Left lobe of liver (tissue), 2 donors: Measurements from ENCODE around the gene VPS35. TPM values are rescaled to one million over a fixed set of nuclear protein-coding genes. Genes with fewer than 3 reads are reported as not detected.
A peak's percentile ranks its signal among the peaks of the same experiment; 100 is the strongest.
"Not testable (repeated sequence)": the region's sequence is repeated elsewhere in the genome, so short reads cannot be mapped to it uniquely, and the experiment has no call there.

Experiments used
- ATAC-seq: fragments of 200-7000 bp; cut with Tn5 transposase; one replicate; pipeline ENCODE4 v1.9.1; 2020; ENCODE audit warnings: mild to moderate bottlenecking, moderate library complexity
- DNase-seq: peaks from one replicate; pipeline ENCODE4 v3.0.0-alpha.2; 2020; ENCODE audit warnings: low spot score
- total RNA-seq: library from RNA; stranded (reverse); gene quantifications from one replicate; pipeline ENCODE4 v1.2.1, GENCODE V29; 2021
- donor health status: DM: no; HTN: no; CAD: no; lungs with moderate emphysema.
- donor health status: DM: no; HTN: yes; CAD: no.

Gene VPS35
- total RNA-seq, 1 donor from 2014 or later: 25.4 TPM

- DNase-seq: no peak
- ATAC-seq: no peak
Measured at GRCh38 chr16:46713634-46714033, 24.7 kb upstream of the VPS35 start.

DNA sequence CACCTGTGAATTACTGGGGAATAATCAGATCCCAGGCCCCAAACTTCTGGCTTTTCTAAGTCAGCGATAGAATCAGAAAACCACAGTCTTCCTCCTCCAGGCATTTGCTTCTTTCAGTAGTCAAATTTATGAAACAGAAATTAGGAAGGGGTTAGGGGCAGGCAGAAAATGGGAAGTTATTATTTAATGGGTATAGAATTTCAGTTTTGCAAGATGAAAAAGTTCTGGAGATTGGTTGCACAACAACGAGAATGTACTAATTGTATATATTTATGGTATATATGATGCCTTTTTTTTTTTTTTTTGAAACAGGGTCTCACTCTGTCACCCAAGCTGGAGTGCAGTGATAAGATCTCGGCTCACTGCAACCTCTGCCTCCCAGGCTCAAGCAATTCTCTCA is 23.9 kb upstream of the VPS35 start:
- DNase-seq (no peak), ATAC-seq (no peak)

- peak; percentile 98 for ATAC-seq
- peak; percentile 71 for DNase-seq
Measured at GRCh38 chr16:46711106-46712058, 22.4 kb upstream of the VPS35 start.

DNA sequence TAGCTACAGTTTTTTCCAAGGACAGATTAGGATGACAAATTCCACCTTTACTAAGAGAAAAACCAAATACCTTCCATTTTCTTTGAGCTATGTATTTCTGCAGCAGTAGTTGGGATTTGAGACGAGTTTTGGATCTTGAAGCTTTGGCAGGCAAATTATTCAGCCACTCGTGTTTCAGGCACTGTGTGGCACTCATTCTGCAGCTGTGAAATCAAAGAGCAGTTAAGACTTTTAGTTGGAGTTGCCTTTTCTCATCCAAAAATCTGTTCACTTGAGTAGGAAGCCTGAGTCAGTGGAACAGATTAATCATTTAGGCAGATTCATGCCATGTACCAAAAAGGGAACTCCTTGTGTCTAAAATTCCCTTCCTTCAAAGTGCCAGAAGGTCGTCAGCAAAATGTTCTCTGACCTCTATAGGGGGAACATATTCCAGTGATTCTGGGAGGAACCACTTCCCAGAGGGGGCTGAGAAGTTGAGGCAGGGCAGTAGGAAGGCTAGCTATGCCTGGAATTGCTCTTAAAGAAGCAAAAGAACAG is 20.6 kb upstream of the VPS35 start:
- ATAC-seq (no peak), DNase-seq (no peak)

DNA sequence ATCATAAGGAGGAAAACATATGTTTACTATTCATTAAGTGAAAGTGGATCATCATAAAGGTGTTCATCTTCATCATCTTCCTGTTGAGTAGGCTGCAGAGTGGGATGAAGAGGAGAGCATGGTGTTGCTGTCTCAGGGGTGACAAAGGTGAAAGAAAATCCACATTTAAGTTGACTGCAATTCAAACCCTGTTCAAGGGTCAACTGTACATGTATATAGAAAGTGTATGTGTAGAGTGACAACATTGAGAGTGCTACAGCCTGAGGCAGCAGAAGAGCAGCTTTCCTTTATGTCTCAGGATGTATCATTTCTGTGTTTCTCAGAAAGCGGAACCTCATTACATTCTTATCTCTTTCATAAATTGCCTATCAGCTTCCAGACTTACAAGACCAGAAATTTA is 17.7 kb upstream of the VPS35 start:
- ATAC-seq: no peak

GRCh38 chr16:46702030-46702429 is 13.1 kb upstream of the VPS35 start:
- ATAC-seq (no peak), DNase-seq (no peak)

More for the DNA sequence above, 17.7 kb upstream of the VPS35 start:
- no peak for DNase-seq

GRCh38 chr16:46701615-46702014 is 12.6 kb upstream of the VPS35 start:
- DNase-seq (no peak), ATAC-seq (no peak)

DNA sequence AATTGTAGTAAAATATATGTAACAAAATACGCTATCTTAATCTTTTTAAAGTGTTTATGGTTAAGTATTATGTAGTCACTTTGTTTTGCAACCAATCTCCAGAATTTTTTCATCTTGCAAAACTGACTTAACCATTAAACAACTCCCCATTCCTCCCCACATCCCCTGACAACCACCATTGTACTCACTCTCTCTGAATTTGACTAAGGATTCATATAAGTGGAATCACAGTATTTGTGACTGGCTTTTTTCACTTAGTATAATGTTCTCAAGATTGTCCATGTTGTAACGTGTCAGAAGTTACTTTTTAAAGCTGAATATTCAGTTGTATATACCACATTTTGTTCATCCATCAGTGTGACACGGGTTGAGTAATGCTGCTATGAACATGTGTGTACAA is 11.1 kb upstream of the VPS35 start:
- DNase-seq: no peak

GRCh38 chr16:46696957-46697356 is 8.0 kb upstream of the VPS35 start:
- no peak for DNase-seq
- ATAC-seq: no peak

More for the DNA sequence above, 11.1 kb upstream of the VPS35 start:
- ATAC-seq: no peak

GRCh38 chr16:46695937-46696336 is 7.0 kb upstream of the VPS35 start:
- no peak for DNase-seq
- ATAC-seq: no peak

DNA sequence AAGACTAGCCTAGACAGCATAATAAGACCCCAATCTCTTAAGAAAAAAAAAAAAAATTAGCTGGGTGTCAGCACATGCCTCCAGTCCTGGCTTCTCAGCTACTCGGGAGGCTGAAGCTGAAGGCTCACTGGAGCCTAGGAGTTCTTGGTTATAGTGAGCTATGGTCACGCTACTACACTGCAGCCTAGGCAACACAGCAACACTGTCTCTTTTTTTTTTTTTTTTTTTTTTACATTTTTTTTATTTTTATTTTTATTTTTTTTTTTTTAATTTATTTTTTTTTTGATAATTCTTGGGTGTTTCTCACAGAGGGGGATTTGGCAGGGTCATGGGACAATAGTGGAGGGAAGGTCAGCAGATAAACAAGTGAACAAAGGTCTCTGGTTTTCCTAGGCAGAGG is 4.6 kb upstream of the VPS35 start:
- ATAC-seq: no peak
- no peak for DNase-seq

DNA sequence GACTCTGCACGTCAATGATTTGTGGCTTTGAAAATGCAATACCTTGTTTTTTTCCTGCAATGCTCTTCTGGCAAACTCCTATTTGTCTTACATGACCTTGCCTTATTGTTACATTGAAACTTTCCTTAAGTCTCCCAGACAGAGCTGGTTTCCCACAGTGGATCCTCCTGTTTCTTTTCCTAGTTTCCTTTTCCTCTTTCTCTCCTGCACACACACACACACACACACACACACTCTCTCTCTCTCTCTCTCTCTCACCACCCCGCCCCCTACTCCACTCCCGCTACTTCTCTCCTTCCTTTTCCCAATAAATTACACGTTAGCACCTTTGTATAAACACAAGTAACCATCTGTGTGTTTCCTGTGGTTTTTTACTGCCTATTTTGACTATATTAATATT is 2.7 kb upstream of the VPS35 start:
- DNase-seq (no peak), ATAC-seq (no peak)

- ATAC-seq (no peak), DNase-seq (no peak)
Measured at GRCh38 chr16:46690281-46691178, 1.6 kb upstream of the VPS35 start.

GRCh38 chr16:46689365-46690280 is 645 bp upstream of the VPS35 start, which contains the start of gene ORC6:
Gene ORC6 (plus strand): TSS chr16:46689659. CDS start chr16:46689706, 47 bp downstream.
- DNase-seq (peak; percentile 97), ATAC-seq (peak; percentile 87)

- ATAC-seq (no peak), DNase-seq (no peak)
Measured at GRCh38 chr16:46688101-46688653, 801 bp downstream of the VPS35 start.

GRCh38 chr16:46687486-46687885 is 1.5 kb downstream of the VPS35 start:
- DNase-seq: no peak

GRCh38 chr16:46686815-46687473 is 2.0 kb downstream of the VPS35 start:
- no peak for ATAC-seq
- DNase-seq: no peak

More at GRCh38 chr16:46687486-46687885, 1.5 kb downstream of the VPS35 start:
- no peak for ATAC-seq

GRCh38 chr16:46681867-46682266 is 7.1 kb downstream of the VPS35 start:
- not testable (repeated sequence) for ATAC-seq, DNase-seq

DNA sequence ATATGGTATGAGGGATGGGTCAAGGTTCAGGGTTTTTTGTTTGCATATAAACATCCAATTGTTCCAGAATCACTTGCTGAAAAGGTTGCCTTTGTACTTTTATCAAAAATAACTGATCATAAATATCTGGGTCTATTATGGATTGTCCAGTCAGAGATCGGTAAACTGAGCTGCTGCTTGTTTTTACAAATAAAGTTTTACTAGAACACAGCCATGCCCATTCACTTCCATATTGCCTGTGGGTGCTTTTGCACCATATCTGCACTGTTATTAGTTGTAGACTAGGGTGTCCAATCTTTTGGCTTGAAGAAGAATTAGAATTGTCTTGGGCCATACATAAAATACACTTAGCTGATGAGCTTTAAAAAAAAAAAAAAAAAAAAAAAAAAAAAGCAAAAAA is 11.0 kb downstream of the VPS35 start:
- not testable (repeated sequence) for ATAC-seq, DNase-seq
